HEK293T (cell line): ENCODE results near the gene CCNQ.

ENCODE experiments used
- CTBP1 ChIP-seq: fragments of 450-650 bp; IDR thresholded peaks from 2 replicates; pipeline ENCODE4 v1.6.1; 2016; ENCODE audit warnings: borderline replicate concordance
- FOXM1 ChIP-seq: fragments of 450-650 bp; IDR thresholded peaks from 2 replicates; pipeline ENCODE4 v1.6.1; 2017; ENCODE audit warnings: mild to moderate bottlenecking, borderline replicate concordance
- LEF1 ChIP-seq: fragments of 450-650 bp; IDR thresholded peaks from 2 replicates; pipeline ENCODE4 v1.6.1; 2017; ENCODE audit warnings: mild to moderate bottlenecking, borderline replicate concordance
- NFRKB ChIP-seq: fragments of 450-650 bp; IDR thresholded peaks from 2 replicates; pipeline ENCODE4 v1.6.1; 2016; ENCODE audit warnings: mild to moderate bottlenecking, moderate library complexity
- PKNOX1 ChIP-seq: fragments of 450-650 bp; IDR thresholded peaks from 2 replicates; pipeline ENCODE4 v1.6.1; 2016

- TF ChIP-seq FOXM1: no peak
- no peak for TF ChIP-seq CTBP1
- TF ChIP-seq LEF1: no peak
- no peak for TF ChIP-seq PKNOX1
- no peak for TF ChIP-seq NFRKB
Observed at GRCh38 chrX:153628665-153629064, 29.7 kb upstream of the CCNQ start.
